ENCODE results near the gene DAPK1.

DNA sequence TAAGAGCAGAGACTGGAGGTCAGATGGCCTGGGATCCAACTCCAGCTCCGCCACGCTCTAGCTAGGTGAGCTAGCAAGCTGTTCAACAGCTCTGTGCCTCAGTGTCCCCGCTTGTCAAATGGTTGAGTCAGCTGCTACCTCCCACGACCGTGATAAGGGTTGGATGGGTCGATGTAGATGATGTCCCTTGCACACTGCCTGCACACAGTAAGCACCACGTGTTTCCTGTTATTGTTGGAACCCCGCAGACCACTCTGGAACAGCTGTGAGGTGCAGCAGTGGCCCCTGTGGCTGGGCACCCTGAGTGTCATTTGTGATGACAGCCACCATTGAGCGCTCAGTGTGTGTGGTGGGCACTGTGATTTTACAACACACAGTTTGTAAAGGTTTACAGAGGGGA lies 174.3 kb downstream of the DAPK1 start:
- TF ChIP-seq CTCF (IDR thresholded peaks at IDR 0.05) (no peak), POLR2A (IDR thresholded peaks at IDR 0.05) (no peak)
